ENCODE results near the gene C11orf86.
"Not testable (repeated sequence)": the region's sequence is repeated elsewhere in the genome, so short reads cannot be mapped to it uniquely, and the experiment has no call there.

The C11orf86 gene, protein sequence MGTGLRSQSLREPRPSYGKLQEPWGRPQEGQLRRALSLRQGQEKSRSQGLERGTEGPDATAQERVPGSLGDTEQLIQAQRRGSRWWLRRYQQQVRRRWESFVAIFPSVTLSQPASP

DNA sequence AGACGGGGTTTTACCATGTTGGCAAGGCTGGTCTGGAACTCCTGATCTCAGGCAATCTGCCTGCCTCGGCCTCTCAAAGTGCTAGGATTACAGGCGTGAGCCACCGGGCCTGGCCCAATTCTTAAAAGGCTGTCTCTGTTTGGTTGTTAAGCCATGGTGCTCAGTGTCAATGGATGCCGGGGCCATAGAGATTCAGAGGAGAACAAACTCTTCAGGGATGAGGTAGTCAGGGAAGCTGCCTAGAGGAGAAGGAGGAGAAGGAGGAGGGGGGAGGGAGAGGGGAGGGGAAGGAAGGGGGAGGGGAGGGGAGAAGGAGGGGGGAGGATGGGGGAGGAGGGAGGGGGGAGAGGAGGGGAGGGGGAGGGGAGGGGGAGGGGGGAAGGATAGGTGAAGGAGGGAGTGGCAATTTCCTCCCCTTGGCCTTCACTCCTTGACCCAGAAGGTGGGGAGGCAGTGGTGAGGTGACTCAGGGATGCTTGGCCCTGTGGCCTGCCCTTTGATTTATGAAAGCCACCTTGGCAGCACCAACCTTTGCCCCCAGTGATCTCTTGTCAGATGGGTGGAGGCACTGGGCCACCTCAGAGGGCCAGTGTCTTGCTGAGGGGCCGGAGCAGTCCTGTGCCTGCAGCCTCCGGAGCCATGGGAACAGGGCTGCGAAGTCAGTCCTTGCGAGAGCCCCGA is at the start of gene C11orf86:
Gene C11orf86, plus strand, starts transcription at position 581 of the 681 bp plus-strand sequence. Its CDS starts 59 bp downstream, at position 640.
- FAIRE-seq = no peak

DNA sequence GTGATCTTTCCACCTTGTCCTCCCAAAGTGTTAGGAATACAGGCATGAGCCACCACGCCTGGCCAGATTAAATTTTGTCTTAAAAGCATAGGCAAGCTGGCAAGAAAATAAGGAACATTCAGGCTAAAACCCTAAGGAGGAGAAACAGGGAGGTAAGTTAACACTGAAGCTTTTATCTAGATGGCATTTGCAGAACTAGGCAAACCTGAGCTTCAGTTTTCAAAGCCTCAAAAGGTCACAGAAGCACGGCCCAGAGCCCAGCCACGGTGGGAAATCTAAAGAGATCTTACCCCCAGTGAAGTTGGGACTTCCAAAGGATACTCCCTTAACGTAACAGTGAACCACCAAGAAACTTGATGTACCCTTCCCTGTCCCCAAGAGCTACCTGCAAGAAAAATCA is 45.4 kb upstream of the C11orf86 start:
- no peak for FAIRE-seq

DNA sequence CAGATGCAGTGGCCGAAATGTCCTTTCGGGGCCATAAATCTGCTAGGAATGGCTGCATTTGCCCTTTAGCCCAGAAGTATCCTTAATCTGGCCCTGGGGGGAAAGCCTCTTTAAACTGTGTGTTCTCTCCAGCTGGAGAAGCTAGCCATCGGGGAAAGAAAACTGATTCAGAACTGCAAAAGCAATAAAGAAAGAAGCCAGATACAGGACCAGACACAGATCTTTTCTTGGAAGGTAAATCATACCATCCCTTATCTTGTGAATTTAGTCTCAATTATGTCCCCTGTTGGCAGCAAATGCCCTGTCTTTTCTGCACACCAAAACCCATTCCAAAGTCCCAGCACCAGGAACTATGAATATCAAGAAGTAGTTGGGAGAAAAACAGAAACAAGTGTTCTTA is 42.6 kb upstream of the C11orf86 start:
- FAIRE-seq = no peak

DNA sequence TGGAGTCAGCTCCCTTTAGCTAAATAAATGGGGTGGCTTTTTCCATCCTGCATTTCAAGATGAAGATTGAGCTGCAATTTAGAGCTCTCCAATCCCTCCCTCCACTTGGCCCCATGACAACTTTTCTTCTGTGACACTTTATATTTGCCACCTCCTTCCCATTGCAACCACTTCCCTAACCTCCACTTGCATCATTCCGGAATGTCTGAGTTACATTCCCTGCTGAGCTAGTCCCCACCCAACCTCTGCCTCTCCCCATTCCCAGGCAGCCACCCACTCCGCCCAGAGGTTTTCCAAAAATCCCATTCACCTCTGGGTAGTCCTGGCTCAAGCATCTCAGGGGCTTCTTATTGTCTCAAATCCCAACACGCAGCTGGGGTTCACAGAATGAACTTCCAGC is 41.6 kb upstream of the C11orf86 start:
- no peak for FAIRE-seq

DNA sequence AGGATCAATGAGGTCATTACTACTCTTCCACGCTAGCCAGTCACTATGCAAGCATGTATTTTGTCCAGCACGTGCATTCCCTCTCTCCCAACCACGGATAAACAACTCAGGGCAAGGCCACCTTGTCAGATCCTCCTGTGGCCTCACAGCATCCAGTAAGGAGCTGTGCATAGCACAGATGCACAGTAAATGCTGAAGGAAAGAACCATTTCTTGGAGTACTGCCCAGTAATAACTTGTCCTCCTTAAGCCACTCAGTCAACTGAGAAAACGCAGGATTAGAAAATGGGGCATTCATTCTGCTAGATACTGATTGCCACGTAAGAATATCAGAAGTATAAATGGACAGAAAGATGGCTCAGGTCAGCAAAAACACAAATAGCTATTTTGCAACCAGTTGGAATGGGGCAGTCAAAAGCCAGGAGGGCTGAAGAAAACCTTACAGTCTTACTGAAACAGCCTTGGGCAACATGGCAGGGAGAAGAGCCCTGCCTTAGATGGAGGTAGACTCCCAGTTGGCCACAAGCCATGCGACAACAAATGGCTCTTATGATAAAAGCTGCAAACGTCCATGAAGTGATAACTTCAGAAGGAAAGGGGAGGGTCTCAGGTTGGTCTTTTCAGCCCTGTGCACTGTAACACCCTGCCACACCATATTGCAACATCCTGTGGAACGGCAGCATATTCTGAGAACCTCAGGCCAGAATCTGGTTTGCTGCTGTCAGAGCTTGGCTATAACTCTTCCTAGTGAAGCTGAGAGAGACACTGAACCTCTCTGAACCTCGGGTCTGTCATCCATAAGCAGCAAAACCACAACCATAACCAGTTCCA is 39.9 kb upstream of the C11orf86 start:
- no peak for FAIRE-seq

DNA sequence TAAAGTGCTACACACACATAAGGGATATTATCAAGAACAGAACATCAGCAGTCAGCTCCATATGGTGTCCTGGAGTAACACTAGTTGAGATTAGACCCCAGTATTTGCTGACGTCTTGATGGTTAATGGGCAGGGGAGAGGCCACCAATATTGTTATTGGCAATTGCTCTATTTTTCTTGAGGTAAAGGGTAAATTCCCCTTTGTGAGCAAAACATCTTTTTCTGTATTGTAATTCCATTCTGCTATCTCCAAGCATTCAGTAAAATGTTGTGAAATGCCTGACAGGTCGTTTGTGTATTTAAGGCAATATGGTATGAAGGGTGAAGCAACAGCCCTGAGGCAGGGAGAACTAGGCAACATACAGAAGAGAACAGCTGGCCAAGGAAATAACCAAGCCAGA is 38.8 kb upstream of the C11orf86 start:
- FAIRE-seq = no peak

DNA sequence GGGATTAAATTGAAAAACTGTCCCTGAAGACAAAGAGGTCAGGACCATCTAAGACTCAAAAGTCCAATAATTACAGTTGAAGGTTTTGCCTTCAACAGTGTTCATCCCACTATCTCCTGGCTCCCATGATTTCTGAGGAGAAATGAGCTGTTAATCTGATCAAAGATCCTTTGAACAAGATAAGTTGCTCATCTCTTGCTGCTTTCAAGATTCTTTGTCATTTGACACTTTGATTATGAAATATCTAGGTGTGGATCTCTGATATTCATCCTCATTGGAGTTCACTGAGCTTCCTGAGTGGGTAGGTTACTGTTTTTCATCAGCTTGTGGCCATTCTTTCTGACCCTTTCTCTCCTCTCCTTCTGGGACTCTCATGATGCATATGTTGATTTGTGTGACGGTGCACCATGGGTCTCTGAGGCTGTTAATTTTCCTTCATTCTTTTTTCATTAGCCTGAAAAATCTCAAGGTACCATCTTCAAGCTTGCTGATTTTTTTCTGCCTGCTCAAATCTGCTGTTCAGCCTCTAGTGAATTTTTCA is 37.8 kb upstream of the C11orf86 start:
- no peak for FAIRE-seq

DNA sequence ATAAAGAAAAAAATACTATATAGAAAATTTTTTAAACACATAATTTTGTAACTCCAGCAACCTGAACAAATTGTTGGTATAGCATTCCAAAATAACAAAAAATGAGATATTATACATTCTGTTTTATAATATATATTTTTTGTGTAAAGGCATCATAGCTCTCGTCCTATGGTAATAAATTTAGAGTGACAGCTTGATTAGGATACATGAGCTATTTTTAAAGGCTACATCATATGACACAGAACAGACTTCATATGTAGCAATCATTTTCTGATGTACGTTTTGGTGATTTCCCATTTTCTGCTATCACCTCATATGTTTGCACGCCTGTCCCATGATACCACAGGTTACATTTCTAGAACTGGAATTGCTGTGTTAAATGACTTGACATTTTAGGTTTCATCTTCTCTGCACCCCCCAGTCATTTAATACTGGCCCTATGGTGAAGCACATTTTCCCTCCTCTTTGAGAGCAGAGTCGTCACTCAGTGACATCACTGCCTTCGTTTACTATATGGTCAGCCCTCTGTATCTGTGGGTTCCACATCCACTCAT is 36.4 kb upstream of the C11orf86 start:
- no peak for FAIRE-seq

DNA sequence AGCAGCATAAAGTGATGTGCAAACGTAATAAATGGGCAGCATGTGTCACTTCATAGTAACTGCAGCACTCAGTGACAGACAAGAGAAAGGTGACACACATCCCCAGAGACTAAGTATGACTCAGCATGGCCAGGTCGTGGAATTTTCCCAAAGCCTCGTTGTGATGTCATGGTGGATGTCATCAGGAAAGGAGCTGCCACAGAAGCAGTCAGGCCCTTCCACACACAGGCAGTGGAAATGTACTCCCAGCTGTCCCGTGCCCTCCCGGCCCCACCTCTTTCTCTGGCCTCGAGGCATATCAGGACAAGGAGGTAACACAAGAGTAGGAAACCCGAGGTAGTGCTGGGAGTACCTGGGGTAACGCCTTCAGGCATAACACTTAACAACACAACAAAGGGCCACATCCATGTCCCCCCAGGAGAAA is 25.0 kb upstream of the C11orf86 start:
- no peak for FAIRE-seq

DNA sequence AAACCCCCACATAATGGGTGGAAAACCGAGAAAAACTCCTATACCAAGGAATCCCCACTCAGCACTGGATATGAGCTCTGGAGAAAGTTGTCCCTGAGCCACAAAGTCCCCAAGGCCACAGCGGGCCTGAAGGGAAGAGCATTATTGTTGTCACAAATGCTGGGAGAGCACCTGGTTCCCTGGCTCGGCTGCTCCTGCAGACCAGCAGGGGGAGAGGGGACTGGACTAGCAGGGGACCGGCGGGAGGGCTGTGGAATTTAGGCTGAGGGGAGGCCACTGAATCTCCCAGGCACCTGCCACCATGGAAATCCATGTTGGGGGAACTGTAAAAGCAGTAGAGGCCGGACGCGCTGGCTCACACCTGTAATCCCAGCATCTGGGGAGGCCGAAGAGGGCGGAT is 24.0 kb upstream of the C11orf86 start:
- FAIRE-seq = no peak

DNA sequence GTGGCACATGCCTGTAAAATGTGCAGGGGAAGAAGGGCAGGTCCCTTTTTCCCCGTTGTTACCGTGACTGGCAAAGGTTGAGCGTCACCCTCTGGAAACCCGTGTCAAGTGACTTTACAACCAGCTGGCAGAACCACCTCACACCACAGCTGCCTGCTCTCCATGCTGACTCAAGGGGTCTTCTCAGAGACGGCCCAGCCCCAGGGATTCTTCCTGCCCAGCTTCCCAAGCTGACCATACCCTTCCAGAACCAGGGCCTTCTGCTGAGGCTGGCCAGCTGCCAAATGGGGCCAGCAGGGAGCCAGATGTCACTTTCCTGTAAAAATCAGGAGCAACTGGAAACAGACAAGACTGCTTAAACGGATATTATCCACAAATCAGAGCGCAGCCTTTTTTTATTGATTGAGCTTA is 23.2 kb upstream of the C11orf86 start:
- no peak for FAIRE-seq

DNA sequence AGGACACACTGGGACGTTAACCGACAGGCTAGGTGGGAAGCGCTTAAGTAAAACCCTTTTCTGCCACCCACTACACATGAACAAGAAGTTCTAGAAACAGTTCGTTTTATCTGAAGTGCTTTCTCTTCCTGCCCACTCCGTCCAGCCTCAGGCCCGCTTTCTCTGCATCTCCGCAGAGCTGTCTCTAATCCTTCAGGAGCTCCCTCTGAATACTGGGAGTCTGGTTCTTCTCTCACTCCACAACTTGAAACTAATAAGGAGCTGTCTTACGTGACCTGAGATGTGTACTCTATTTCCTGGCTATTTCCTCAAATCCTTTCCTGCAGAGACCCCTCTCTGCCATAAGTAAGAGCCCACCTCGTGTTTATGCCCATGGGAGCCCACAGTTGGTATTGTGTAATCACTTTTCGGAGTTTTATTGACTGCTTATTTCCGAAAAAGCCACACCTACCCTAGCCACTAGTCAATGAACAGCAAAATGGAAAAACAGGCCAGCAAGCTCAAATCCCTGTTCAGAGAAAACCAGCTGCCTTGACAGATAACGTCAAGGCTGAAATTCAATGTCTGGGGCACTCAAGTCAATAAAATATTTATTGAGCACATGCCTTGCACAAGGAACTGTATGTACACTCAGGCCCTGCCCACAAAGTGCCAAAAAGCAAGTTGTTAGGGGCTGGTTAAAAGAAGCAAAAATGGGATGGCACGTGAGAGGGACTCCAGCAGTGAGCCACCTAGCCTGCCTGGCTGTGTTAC is 21.8 kb upstream of the C11orf86 start:
- FAIRE-seq = no peak

DNA sequence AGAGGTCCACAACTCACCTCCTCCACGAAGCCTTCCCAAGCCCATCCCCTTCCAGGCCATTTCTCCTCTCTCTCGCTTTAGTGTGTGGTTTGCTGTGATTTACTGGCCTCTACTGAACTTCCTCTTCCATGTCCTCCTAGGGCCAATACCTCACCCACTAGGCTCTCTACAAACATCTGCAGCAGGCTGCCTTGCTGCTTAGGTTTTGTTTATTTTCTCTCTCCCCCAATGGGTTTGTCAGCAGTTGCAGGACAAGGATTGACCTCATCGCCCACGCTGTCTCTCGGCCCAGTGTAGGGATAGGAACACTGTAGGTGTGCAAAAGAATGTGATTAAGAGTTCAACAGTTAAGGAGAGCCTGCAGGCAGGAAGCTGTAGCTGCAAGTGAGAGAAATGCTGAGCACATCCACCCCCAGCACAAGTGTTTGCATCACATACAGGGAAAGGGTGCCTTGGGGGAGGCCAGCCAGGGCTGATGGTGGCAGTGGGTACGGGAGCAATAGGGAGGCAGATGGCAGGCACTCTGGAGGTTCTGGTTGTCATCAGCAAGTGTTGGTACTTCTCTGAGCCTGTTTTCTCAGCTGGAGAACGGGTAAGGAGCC is 18.3 kb upstream of the C11orf86 start:
- FAIRE-seq = no peak

DNA sequence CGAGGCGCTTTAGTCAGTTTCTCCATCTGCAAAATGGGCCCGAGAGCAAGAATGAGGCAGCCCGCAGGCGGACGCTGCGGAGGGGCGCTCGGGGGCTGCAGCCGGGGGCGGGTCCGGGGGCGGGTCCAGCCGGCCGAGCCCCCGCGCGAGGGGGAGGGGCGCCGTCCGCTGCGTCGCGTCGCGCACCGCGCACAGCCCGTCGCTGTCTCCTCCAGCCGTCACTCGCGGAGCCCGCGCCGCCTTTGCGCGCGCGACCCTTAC is 17.2 kb upstream of the C11orf86 start:
- no peak for FAIRE-seq

DNA sequence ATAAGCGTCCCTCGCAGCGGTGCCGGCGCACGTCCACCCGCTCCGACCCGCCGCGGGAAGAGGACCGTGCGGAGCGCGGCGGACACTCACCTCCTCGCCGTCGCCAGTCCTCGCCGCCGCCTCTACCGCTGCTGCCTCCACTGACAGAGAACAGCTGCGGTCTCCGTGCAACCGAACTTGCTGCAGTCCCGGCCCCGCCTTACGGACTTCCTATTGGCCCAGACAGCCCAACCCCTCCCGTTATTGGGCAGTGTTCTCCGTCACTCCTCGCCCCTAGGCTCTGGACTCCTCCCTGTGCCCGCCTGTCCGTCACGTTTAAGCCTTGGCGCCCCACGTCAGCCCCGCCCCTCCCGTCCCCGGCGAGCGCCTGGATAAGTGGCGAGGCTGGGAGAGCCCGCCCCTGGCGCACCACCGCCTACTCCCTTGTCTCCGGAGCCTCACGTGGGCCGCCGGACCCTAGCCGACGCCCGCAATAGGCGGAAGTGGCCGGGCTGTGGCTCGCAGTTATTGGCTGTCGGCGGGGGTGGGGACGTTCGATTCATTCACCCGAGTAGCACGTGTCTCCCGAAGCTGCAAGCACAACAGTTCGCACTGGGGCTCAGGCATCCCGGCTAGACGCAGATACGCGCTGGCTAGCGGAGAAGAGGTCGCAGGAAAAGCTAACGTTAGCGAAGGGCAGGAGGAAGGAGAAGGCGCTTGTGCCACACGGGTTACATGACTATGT is 16.7 kb upstream of the C11orf86 start, which contains the start of gene PC:
Gene PC, minus strand, starts transcription at position 152 of the 724 bp plus-strand sequence. CDS start 86,224 bp downstream, outside the sequence.
- FAIRE-seq = peak; percentile 92

DNA sequence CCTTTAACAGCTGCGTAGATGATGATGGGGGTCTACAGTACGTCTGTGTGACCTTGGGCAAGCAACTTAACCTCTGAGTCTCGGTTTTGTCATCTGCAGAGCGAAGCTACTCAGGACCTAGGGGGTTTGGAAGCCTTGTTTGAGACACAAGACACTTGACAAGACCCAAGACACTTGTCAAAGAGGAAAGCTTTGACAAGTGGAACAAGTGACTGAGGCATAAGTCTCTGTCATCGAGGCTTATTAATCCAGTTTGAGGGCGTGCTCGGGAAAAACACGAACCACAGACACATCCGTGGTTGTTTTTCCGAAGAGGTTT is 16.2 kb upstream of the C11orf86 start:
- no peak for FAIRE-seq

DNA sequence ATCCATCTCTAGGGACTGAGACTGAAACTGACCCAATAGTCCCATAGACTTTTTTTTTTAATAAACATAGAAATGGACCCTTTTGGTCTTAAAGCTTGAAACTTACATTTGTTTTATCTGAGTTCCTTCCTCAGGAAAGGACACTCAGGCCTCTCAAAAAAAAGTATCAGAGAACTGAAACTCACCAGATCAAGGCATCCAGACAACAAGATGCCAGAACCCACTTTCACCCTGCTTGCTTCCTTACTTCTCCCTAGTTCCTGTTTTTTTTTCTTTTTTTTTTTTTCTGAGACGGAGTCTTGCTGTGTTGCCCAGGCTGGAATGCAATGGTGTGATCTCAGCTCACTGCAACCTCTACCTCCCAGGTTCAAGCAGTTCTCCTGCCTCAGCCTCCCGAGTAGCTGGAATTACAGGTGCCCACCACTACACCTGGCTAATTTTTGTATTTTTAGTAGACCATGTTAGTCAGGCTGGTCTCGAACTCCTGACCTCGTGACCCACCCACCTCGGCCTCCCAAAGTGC is 13.4 kb upstream of the C11orf86 start:
- not testable (repeated sequence) for FAIRE-seq

DNA sequence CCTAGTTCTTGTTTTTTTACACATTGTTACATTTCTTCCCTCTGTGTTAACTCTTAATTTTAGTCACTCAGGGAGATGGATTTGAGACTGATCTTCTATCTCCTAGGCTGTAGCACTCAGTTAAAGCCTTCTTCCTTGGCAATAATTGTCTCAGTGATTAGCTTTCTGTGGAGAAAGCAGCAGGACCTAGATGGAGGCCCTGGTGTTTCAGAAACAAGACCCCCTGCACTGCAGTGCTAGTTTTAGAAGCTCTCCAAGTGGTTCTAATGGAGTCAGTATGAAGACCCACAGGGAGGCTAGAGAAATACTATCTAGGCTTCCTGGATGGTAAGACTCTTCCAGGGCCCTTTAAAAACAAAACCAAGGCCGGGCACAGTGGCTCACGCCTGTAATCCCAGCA is 12.9 kb upstream of the C11orf86 start:
- no peak for FAIRE-seq

DNA sequence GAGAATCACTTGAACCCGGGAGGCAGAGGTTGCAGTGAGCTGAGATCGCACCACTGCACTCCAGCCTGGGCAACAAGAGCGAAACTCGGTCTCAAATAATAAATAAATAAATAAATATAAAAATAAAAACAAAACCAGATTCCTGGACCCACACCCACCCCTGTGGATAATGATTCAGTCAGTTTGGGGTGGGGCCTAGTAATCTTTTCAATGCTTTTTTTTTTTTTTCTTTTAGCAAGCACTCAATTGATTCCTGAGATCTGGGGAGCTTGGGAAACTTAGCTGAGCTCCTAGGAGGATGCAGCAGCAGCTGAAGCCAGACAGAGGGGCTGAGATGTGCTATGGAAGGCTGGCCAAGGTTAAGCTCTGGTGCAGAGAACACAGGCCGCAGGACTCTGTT is 12.3 kb upstream of the C11orf86 start:
- FAIRE-seq = no peak

DNA sequence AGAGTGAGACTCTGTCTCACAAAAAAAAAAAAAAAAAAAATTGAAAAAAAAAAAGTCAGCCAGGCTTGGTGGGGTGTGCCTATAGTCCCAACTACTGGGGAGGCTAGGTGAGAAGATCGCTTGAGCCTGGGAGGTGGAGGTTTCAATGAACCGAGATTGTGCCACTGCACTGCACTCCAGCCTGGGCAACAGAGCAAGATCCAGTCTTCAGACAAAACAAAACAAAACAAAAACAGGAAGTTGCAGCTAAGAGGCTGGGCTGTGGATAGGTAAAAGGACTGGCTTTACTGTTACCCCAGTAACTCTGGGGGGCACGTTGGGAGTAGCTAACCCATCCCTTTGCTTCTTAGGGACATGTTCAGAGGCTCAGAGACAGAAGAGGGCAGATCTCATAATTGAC is 10.6 kb upstream of the C11orf86 start:
- no peak for FAIRE-seq

DNA sequence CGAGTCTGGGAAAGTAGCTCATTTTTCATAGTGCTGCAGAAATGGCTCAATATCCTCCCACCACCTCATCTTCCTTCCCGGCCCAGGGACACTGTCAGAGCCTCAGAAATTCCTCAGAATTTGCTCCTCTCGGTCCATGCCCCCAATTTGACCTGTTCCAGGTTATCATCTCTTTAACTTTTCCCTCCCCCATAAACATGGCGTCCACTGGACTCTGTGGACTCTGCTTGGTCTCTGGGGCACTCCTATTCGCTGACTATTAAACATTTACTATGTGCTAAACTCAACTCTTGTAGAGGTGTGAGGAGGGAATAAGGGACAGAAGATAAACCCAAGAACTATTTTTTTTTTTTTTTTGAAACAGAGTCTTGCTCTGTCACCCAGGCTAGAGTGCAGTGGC is 8.8 kb upstream of the C11orf86 start:
- no peak for FAIRE-seq

All from endometrium (tissue), 2 donors.